CD4-positive, alpha-beta T cell treated with Interleukin-17A for 1 hour (primary cell): Measurements from ENCODE around the gene MRTO4.
"Not testable (repeated sequence)": the region's sequence is repeated elsewhere in the genome, so short reads cannot be mapped to it uniquely, and the experiment has no call there.

Experiments
- DNase-seq: peaks from one replicate; pipeline ENCODE4 v3.0.0-alpha.2; 2020

Gene MRTO4

GRCh38 chr1:19273106-19273843, 21.7 kb downstream of the MRTO4 start:
- DNase-seq: no peak

GRCh38 chr1:19273844-19274531, 22.4 kb downstream of the MRTO4 start:
- not testable (repeated sequence) for DNase-seq

- no peak for DNase-seq
These were observed 23.0 kb downstream of the MRTO4 start for GRCh38 chr1:19274636-19275035.

- DNase-seq: no peak
These were observed 32.3 kb downstream of the MRTO4 start for GRCh38 chr1:19283891-19284290.

GRCh38 chr1:19284881-19285280, 33.3 kb downstream of the MRTO4 start:
- no peak for DNase-seq

- not testable (repeated sequence) for DNase-seq
These were observed 33.8 kb downstream of the MRTO4 start for GRCh38 chr1:19285366-19285765.

GRCh38 chr1:19285807-19286206, 34.2 kb downstream of the MRTO4 start:
- not testable (repeated sequence) for DNase-seq

- DNase-seq: no peak
These were observed 36.0 kb downstream of the MRTO4 start for GRCh38 chr1:19287436-19288185.

GRCh38 chr1:19288324-19289241, 37.0 kb downstream of the MRTO4 start, which contains the start of gene AKR7A3:
AKR7A3 (minus strand) TSS chr1:19288770; CDS start chr1:19288709, 61 bp downstream.
- peak; percentile 56 for DNase-seq

- no peak for DNase-seq
These were observed 37.6 kb downstream of the MRTO4 start for GRCh38 chr1:19289244-19289643.

- no peak for DNase-seq
These were observed 43.0 kb downstream of the MRTO4 start for GRCh38 chr1:19294638-19295037.

GRCh38 chr1:19300211-19300610, 48.6 kb downstream of the MRTO4 start:
- no peak for DNase-seq

GRCh38 chr1:19304081-19304480, 52.5 kb downstream of the MRTO4 start:
- not testable (repeated sequence) for DNase-seq

- no peak for DNase-seq
These were observed 54.3 kb downstream of the MRTO4 start for GRCh38 chr1:19305880-19306279.

- DNase-seq: no peak
These were observed 55.3 kb downstream of the MRTO4 start for GRCh38 chr1:19306941-19307340.

GRCh38 chr1:19307794-19308508, 56.3 kb downstream of the MRTO4 start:
- DNase-seq: no peak

GRCh38 chr1:19308509-19308907, 56.9 kb downstream of the MRTO4 start:
- no peak for DNase-seq

GRCh38 chr1:19309123-19309813, 57.7 kb downstream of the MRTO4 start:
- DNase-seq: no peak
